GM19043 (cell line): ENCODE measurements around the gene ZCWPW2.
A peak's percentile ranks its signal among the peaks of the same experiment; 100 is the strongest.

ENCODE experiments used
- ATAC-seq: cut with Tn5 transposase; IDR thresholded peaks from one replicate; pipeline ENCODE4 v1.9.1; 2021; ENCODE audit warnings: low read depth; ENCODE audit not compliant: unreplicated experiment

Gene ZCWPW2

GRCh38 chr3:28348629-28349468 is at the start of gene ZCWPW2, which contains the start of gene AZI2:
ZCWPW2 (plus strand) TSS chr3:28348721; CDS start chr3:28413069, 64,348 bp downstream.
AZI2 (minus strand) TSS chr3:28348824; CDS start chr3:28340617, 8,207 bp downstream.
- peak; percentile 83 for ATAC-seq

- ATAC-seq = no peak
Observed at GRCh38 chr3:28299705-28300104, 48.8 kb upstream of the ZCWPW2 start.

- no peak for ATAC-seq
Observed at GRCh38 chr3:28300345-28300962, 48.1 kb upstream of the ZCWPW2 start.

- no peak for ATAC-seq
Observed at GRCh38 chr3:28301688-28302087, 46.8 kb upstream of the ZCWPW2 start.

GRCh38 chr3:28308196-28308595 is 40.3 kb upstream of the ZCWPW2 start:
- no peak for ATAC-seq

- ATAC-seq = no peak
Observed at GRCh38 chr3:28315711-28316110, 32.8 kb upstream of the ZCWPW2 start.

GRCh38 chr3:28316226-28316625 is 32.3 kb upstream of the ZCWPW2 start:
- ATAC-seq = no peak

GRCh38 chr3:28317438-28318022 is 31.0 kb upstream of the ZCWPW2 start:
- peak; percentile 75 for ATAC-seq

GRCh38 chr3:28320981-28321380 is 27.5 kb upstream of the ZCWPW2 start:
- ATAC-seq = no peak

GRCh38 chr3:28322464-28322863 is 26.1 kb upstream of the ZCWPW2 start:
- no peak for ATAC-seq

GRCh38 chr3:28326458-28326926 is 22.0 kb upstream of the ZCWPW2 start:
- ATAC-seq = peak; percentile 73

- ATAC-seq = peak; percentile 30
Observed at GRCh38 chr3:28328188-28329151, 20.1 kb upstream of the ZCWPW2 start.

GRCh38 chr3:28334552-28334951 is 14.0 kb upstream of the ZCWPW2 start:
- ATAC-seq = no peak

GRCh38 chr3:28335246-28335645 is 13.3 kb upstream of the ZCWPW2 start:
- no peak for ATAC-seq

GRCh38 chr3:28337230-28337629 is 11.3 kb upstream of the ZCWPW2 start:
- ATAC-seq = no peak

GRCh38 chr3:28343144-28343543 is 5.4 kb upstream of the ZCWPW2 start:
- no peak for ATAC-seq

- ATAC-seq = no peak
Observed at GRCh38 chr3:28345690-28346089, 2.8 kb upstream of the ZCWPW2 start.

- ATAC-seq = no peak
Observed at GRCh38 chr3:28347374-28348264, 902 bp upstream of the ZCWPW2 start.

GRCh38 chr3:28348265-28348628 is 274 bp upstream of the ZCWPW2 start:
- no peak for ATAC-seq
